Measurements from ENCODE around the gene FCHO1.

GRCh38 chr19:17743874-17744580, 7.2 kb upstream of the FCHO1 start:
- TF ChIP-seq CTCF (IDR thresholded peaks at IDR 0.05): no peak
- TF ChIP-seq POLR2A (IDR thresholded peaks at IDR 0.05): no peak
- TF ChIP-seq POLR2AphosphoS5 (IDR thresholded peaks at IDR 0.05): no peak

Measured in suprapubic skin (tissue), 4 donors.